Cardiac muscle cell (in vitro differentiated cells and primary cell): Measurements from ENCODE around the gene CRMP1. TPM values are rescaled to one million over a fixed set of nuclear protein-coding genes. Genes with fewer than 3 reads are reported as not detected.

Source experiments
- DNase-seq, 2 donors: peaks; one replicate each; pipeline versions ENCODE4 v3.0.0 to v3.0.0-alpha.2; 2010 to 2017; ENCODE audit warnings: low read depth in 1 of 2, low spot score in 1 of 2
- H3K27ac ChIP-seq: fragments of 200-600 bp; sonication (generic); 2 replicates; pipeline ENCODE4 v1.5.1; 2016
- H3K27me3 ChIP-seq: fragments of 200-600 bp; sonication (generic); 2 replicates; pipeline ENCODE4 v1.6.0; 2016; ENCODE audit warnings: control low read depth
- H3K36me3 ChIP-seq: fragments of 200-600 bp; sonication (generic); 2 replicates; pipeline ENCODE4 v1.5.1; 2016; ENCODE audit warnings: control low read depth
- H3K4me1 ChIP-seq: fragments of 200-600 bp; sonication (generic); 2 replicates; pipeline ENCODE4 v1.8.1; 2017; ENCODE audit warnings: low read depth, mild to moderate bottlenecking, mixed run types
- H3K4me3 ChIP-seq: fragments of 200-600 bp; sonication (generic); 2 replicates; pipeline ENCODE4 v1.5.1; 2016; ENCODE audit warnings: mild to moderate bottlenecking
- H3K9me3 ChIP-seq: fragments of 200-600 bp; sonication (generic); 2 replicates; pipeline ENCODE4 v1.5.1; 2017; ENCODE audit warnings: low read depth, mild to moderate bottlenecking, control low read depth
- polyA plus RNA-seq: library from polyadenylated mRNA; unstranded; fragments of >200 nt; fragmentation: Nextera tagmentation; extraction: Ambion mirVana; gene quantifications from 2 replicates; pipeline ENCODE4 v1.2.1, GENCODE V29; 2016
- total RNA-seq: library from RNA; depleted of rRNA; stranded (reverse); fragments of >200 nt; gene quantifications from 2 replicates; pipeline ENCODE4 v1.2.3, GENCODE V29; 2016
- TF ChIP-seq, protein P1 (sequence below): IDR thresholded peaks from 2 replicates; pipeline ENCODE4 v1.5.1; 2012; ENCODE audit warnings: low read depth, mild to moderate bottlenecking, low read length

The CRMP1 gene
- total and polyA plus RNA-seq, 2 experiments from 2014 or later, result 7.7 to 9.4 TPM

DNA sequence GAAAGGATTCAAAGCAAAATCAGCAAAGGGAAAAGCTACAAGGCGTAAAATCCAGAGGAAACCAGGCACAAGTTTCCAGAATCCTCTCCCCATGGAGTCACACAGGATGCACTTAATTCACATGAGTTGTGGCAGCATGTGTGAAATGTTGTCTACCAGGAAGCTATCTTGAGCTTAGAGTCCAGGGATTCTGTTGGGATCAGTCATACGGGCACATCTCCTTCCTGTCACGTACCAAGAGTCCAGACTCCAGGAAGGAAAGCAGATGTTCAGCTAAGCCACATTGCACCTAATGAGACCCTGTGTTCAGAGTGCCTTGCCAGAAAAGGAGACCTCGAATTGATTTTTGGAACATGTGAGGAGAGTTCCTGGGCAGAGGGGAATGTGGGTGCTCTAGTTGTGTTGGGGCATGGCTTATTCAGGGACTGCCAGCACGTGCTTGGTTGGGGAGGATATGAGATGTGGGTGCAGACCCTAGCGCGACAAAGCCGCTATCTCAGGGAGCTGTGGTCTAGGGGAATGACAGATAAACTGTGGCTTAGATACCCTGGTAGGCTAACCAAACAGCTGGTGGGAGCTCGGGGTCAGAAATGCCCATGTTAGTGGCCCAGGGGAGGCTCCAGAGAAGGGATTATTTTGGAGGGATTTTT, 111.9 kb downstream of the CRMP1 start:
- no peaks in the 10 kb centered on the region for H3K9me3 ChIP-seq
- no peak overlapping the region for H3K4me3 ChIP-seq
- no peak overlapping the region for H3K27ac ChIP-seq
- H3K36me3 ChIP-seq, result no peaks in the 10 kb centered on the region
- TF ChIP-seq, protein P1, sequence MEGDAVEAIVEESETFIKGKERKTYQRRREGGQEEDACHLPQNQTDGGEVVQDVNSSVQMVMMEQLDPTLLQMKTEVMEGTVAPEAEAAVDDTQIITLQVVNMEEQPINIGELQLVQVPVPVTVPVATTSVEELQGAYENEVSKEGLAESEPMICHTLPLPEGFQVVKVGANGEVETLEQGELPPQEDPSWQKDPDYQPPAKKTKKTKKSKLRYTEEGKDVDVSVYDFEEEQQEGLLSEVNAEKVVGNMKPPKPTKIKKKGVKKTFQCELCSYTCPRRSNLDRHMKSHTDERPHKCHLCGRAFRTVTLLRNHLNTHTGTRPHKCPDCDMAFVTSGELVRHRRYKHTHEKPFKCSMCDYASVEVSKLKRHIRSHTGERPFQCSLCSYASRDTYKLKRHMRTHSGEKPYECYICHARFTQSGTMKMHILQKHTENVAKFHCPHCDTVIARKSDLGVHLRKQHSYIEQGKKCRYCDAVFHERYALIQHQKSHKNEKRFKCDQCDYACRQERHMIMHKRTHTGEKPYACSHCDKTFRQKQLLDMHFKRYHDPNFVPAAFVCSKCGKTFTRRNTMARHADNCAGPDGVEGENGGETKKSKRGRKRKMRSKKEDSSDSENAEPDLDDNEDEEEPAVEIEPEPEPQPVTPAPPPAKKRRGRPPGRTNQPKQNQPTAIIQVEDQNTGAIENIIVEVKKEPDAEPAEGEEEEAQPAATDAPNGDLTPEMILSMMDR, result no peak
- no peaks in the 10 kb centered on the region for H3K4me1 ChIP-seq
- DNase-seq, result peak in 1 of 2 donors; percentile 35
- H3K27me3 ChIP-seq, result no peaks in the 10 kb centered on the region

- Histone ChIP-seq H3K9me3 (no peaks in the 10 kb centered on the region), H3K27ac (no peak overlapping the region), H3K4me1 (no peaks in the 10 kb centered on the region), H3K36me3 (no peaks in the 10 kb centered on the region), H3K27me3 (no peaks in the 10 kb centered on the region), H3K4me3 (no peak overlapping the region)
- TF ChIP-seq, protein P1, result no peak
- DNase-seq, result no peak
Measured at GRCh38 chr4:5776510-5776909, 116.4 kb downstream of the CRMP1 start.

DNA sequence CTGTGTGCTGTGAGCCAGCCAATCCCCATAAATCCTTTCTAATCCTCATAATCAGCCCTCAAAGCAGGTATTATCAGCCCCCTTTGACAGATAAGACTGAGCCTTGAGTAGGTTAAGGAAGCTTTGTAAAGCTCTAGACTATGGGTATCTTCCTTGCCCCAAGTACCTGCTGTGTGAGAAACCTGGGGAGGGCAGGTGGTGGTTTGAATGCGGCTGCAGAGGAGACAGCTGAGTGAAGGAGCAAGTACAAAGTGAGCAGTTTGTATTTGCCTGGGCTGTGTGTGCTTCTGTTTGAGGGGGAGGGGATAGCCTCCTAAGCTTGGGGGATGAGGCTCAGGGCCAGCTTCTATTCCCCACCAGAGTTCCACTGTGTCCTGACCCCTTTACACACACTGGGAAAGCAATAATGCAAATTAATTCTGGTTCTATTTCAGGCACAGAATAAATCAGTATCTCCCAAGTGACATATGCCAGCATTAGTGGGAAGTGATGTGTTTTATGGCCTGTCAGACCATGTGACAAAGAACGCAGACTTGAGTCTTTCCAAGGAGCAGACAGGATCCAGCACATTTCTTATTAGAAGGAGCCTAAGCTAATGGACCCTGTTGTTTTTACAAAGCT, 118.4 kb downstream of the CRMP1 start:
- no peaks in the 10 kb centered on the region for H3K27me3 ChIP-seq
- H3K4me3 ChIP-seq, result no peak overlapping the region
- no peaks in the 10 kb centered on the region for H3K9me3 ChIP-seq
- no peak overlapping the region for H3K27ac ChIP-seq
- no peak for DNase-seq
- H3K36me3 ChIP-seq, result no peaks in the 10 kb centered on the region
- H3K4me1 ChIP-seq, result no peaks in the 10 kb centered on the region
- TF ChIP-seq, protein P1, result no peak

- no peaks in the 10 kb centered on the region for H3K27me3 ChIP-seq
- H3K4me1 ChIP-seq, result no peaks in the 10 kb centered on the region
- no peak for DNase-seq
- TF ChIP-seq, protein P1, result no peak
- no peak overlapping the region for H3K4me3 ChIP-seq
- no peak overlapping the region for H3K27ac ChIP-seq
- H3K9me3 ChIP-seq, result no peaks in the 10 kb centered on the region
- H3K36me3 ChIP-seq, result no peaks in the 10 kb centered on the region
Measured at GRCh38 chr4:5773271-5773555, 119.7 kb downstream of the CRMP1 start.

- no peak overlapping the region for H3K27ac ChIP-seq
- TF ChIP-seq, protein P1, result no peak
- H3K36me3 ChIP-seq, result no peaks in the 10 kb centered on the region
- H3K4me1 ChIP-seq, result no peaks in the 10 kb centered on the region
- no peaks in the 10 kb centered on the region for H3K27me3 ChIP-seq
- no peak for DNase-seq
- no peak overlapping the region for H3K4me3 ChIP-seq
- no peaks in the 10 kb centered on the region for H3K9me3 ChIP-seq
Measured at GRCh38 chr4:5772528-5773270, 120.2 kb downstream of the CRMP1 start.

Other genes with a start within 250 kb of the CRMP1 start
- gene EVC2, start 184.5 kb downstream of the CRMP1 start, total RNA-seq, result 3.1 and 3.3 TPM in 2 replicates
- gene EVC2, start 184.5 kb downstream of the CRMP1 start, polyA plus RNA-seq, result 1.1 and 2.0 TPM in 2 replicates
- 17.8 and 45.3 TPM in 2 replicates for gene EVC, start 181.9 kb downstream of the CRMP1 start, total RNA-seq
- gene EVC, start 181.9 kb downstream of the CRMP1 start, polyA plus RNA-seq, result 2.5 and 4.0 TPM in 2 replicates
- gene C4orf50, start 125.3 kb upstream of the CRMP1 start, total RNA-seq, result 0.14 and 0.15 TPM in 2 replicates
- not detected in 2 replicates for gene C4orf50, start 125.3 kb upstream of the CRMP1 start, polyA plus RNA-seq